Measurements from ENCODE around the gene EI24.

- no peak for TF ChIP-seq CTCF (optimal IDR thresholded peaks at IDR 0.05 in 1 of 3, IDR thresholded peaks at IDR 0.05 in 1 of 3, conservative IDR thresholded peaks at IDR 0.05 in 1 of 3; ENCODE audit: extremely low read depth in 1 of 3, insufficient read depth in 2 of 3, low read length in 3 of 3)
- TF ChIP-seq EZH2 (IDR thresholded peaks at IDR 0.05; ENCODE audit: low read length) = no peak
These were observed 44.0 kb upstream of the EI24 start for GRCh38 chr11:125525303-125525702.

All from keratinocyte (primary cell).